ENCODE results near the gene HBA2. TPM values are rescaled to one million over a fixed set of nuclear protein-coding genes. Genes with fewer than 3 reads are reported as not detected.

HBA2 gene
- total and polyA plus RNA-seq, 2 of the 4 experiments (the other 2 are of a cell fraction): not detected

DNA sequence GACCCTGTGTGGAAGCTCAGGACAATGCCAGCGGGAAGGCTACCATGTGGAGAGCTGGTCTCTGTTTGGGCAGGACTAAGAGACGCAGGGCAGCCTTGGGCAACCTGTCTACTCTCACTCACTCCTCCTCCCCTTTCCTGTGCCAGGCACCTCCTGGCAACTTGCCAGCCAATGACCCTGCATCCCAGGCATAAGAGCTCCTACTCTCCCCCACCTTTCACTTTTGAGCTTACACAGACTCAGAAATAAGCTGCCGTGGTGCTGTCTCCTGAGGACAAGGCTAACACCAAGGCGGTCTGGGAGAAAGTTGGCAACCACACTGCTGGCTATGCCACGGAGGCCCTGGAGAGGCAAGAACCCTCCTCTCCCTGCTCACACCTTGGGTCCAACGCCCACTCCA is 4.3 kb upstream of the HBA2 start:
- in situ Hi-C loops (cut with MboI; ENCODE audit: low sequenced_read_pairs) (no loop called here), intact Hi-C loops (cut with micrococcal nuclease) (no loop called here), dilution Hi-C loops (cut with HindIII; ENCODE audit: low sequenced_read_pairs, unreplicated experiment) (no loop called here)
- H3K14ac ChIP-seq (replicated peaks; ENCODE audit: low read depth, low read length): no peak overlapping the region
- no peak overlapping the region for H2AK5ac ChIP-seq (ENCODE audit: low read depth, low read length)
- no peak for ATAC-seq (ENCODE audit: low read depth)
- TF ChIP-seq MAZ (IDR thresholded peaks at IDR 0.05; ENCODE audit: borderline replicate concordance, low read depth, low read length) (no peak), SMC3 (IDR thresholded peaks at IDR 0.05; ENCODE audit: low read depth, low read length) (no peak), MAFK (IDR thresholded peaks at IDR 0.05; ENCODE audit: low read depth, low read length) (no peak), NFE2L2 (IDR thresholded peaks at IDR 0.05; ENCODE audit: low read depth, low read length) (no peak), FOS (IDR thresholded peaks at IDR 0.05; ENCODE audit: low read depth, low read length) (no peak), POLR2A (IDR thresholded peaks at IDR 0.05; ENCODE audit: low read depth, low read length) (no peak), CHD1 (IDR thresholded peaks at IDR 0.05; ENCODE audit: low read depth, low read length) (no peak), CEBPB (IDR thresholded peaks at IDR 0.05; ENCODE audit: low read depth, low read length) (no peak), RCOR1 (IDR thresholded peaks at IDR 0.05; ENCODE audit: insufficient replicate concordance, low read length) (no peak), MXI1 (IDR thresholded peaks at IDR 0.05; ENCODE audit: borderline replicate concordance, low read depth, low read length) (no peak)
- TF ChIP-seq, protein P1, sequence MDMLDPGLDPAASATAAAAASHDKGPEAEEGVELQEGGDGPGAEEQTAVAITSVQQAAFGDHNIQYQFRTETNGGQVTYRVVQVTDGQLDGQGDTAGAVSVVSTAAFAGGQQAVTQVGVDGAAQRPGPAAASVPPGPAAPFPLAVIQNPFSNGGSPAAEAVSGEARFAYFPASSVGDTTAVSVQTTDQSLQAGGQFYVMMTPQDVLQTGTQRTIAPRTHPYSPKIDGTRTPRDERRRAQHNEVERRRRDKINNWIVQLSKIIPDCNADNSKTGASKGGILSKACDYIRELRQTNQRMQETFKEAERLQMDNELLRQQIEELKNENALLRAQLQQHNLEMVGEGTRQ (IDR thresholded peaks at IDR 0.05; ENCODE audit: low read depth, low read length): no peak
- TF ChIP-seq, protein P2, sequence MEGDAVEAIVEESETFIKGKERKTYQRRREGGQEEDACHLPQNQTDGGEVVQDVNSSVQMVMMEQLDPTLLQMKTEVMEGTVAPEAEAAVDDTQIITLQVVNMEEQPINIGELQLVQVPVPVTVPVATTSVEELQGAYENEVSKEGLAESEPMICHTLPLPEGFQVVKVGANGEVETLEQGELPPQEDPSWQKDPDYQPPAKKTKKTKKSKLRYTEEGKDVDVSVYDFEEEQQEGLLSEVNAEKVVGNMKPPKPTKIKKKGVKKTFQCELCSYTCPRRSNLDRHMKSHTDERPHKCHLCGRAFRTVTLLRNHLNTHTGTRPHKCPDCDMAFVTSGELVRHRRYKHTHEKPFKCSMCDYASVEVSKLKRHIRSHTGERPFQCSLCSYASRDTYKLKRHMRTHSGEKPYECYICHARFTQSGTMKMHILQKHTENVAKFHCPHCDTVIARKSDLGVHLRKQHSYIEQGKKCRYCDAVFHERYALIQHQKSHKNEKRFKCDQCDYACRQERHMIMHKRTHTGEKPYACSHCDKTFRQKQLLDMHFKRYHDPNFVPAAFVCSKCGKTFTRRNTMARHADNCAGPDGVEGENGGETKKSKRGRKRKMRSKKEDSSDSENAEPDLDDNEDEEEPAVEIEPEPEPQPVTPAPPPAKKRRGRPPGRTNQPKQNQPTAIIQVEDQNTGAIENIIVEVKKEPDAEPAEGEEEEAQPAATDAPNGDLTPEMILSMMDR (conservative IDR thresholded peaks at IDR 0.05; ENCODE audit: low read depth, low read length): no peak
- BruUV-seq (replicated peaks): no TSS peak
- DNase-seq: no peak
- no peak overlapping the region for H4K91ac ChIP-seq (ENCODE audit: insufficient read depth, low read depth, low read length)
- H3K4me1 ChIP-seq (ENCODE audit: control insufficient read depth, insufficient read depth, low read length): no peaks in the 10 kb centered on the region; the same call in 1 of the 2 replicates
- H3K4me3 ChIP-seq (ENCODE audit: insufficient read depth, low read depth, low read length): no peak overlapping the region
- ChIA-PET CTCF (interaction anchor here (2.3 kb wide), 1 partner anchor 61 kb away, joined by 8 read pairs; no protein-coding TSS in a partner anchor), POLR2A (ENCODE audit: unreplicated experiment) (no interaction called here)
- H4K20me1 ChIP-seq (ENCODE audit: insufficient read depth, low read length): peaks cover 5% of the 10 kb centered on the region
- no CpG with 5 or more reads among the region's 6 CpGs for WGBS, 2 experiments (ENCODE audit: extremely low coverage in 2 of 2, insufficient read length in 1 of 2)
- H2BK20ac ChIP-seq (ENCODE audit: low read depth, low read length): no peak overlapping the region
- no peaks in the 10 kb centered on the region for H3K79me1 ChIP-seq (ENCODE audit: low read depth in 1 of 2, low read length in 2 of 2)
- H3K9me3 ChIP-seq (ENCODE audit: control insufficient read depth, insufficient read depth, low read length): no peaks in the 10 kb centered on the region; the same call in none of the 2 replicates
- H2AFZ ChIP-seq (replicated peaks; ENCODE audit: low read length, poor library complexity): no peak overlapping the region
- H3K27ac ChIP-seq (ENCODE audit: insufficient read depth, low read length): no peak overlapping the region
- H2AK9ac ChIP-seq (replicated peaks; ENCODE audit: low read depth, low read length, poor library complexity): no peak overlapping the region
- H3K27me3 ChIP-seq (ENCODE audit: control insufficient read depth, insufficient read depth, low read length): peaks cover 53% of the 10 kb centered on the region
- no peak overlapping the region for H3K4me2 ChIP-seq (ENCODE audit: low read depth, low read length)
- no peak overlapping the region for H4K5ac ChIP-seq (ENCODE audit: low read depth, low read length)
- H3K23ac ChIP-seq (ENCODE audit: low read depth, low read length): no peak overlapping the region
- H2BK15ac ChIP-seq (ENCODE audit: low read depth, low read length): no peak overlapping the region
- no peaks in the 10 kb centered on the region for H3K36me3 ChIP-seq (ENCODE audit: control insufficient read depth, insufficient read depth, low read length)
- no peak overlapping the region for H4K8ac ChIP-seq (ENCODE audit: low read depth in 2 of 2, low read length in 2 of 2)
- 0 out of 2 replicates have a peak, but pooled peaks cover 4% of the 10 kb centered on the region for H3K9me1 ChIP-seq (ENCODE audit: insufficient read depth, low read length)
- H3K4ac ChIP-seq (ENCODE audit: low read depth, low read length): no peak overlapping the region
- H2BK5ac ChIP-seq (ENCODE audit: low read depth, low read length, poor library complexity, severe bottlenecking): no peak overlapping the region
- H3K9ac ChIP-seq (ENCODE audit: low read depth, low read length): no peak overlapping the region
- no peak overlapping the region for H3K56ac ChIP-seq (ENCODE audit: extremely low read depth, insufficient read depth, low read length)
- H2BK120ac ChIP-seq (ENCODE audit: low read depth, low read length): no peak overlapping the region
- H3K18ac ChIP-seq (ENCODE audit: low read depth, low read length): no peak overlapping the region
